OCI-M2 (cell line): ENCODE data around the gene HOXC9.

Source experiments
- DNase-seq: peaks from one replicate; lab custom pipeline; 2025; ENCODE audit not compliant: unreplicated experiment; lab: John Stamatoyannopoulos, UW

Gene HOXC9

GRCh38 chr12:53975479-53976152 lies 24.3 kb upstream of the HOXC9 start:
- no peak for DNase-seq

- DNase-seq, result no peak
Observed at GRCh38 chr12:53976172-53976822, 23.7 kb upstream of the HOXC9 start.

- DNase-seq, result no peak
Observed at GRCh38 chr12:53976823-53977595, 23.0 kb upstream of the HOXC9 start.

- DNase-seq, result no peak
Observed at GRCh38 chr12:53977596-53978445, 22.1 kb upstream of the HOXC9 start.

GRCh38 chr12:53978477-53979356 lies 21.2 kb upstream of the HOXC9 start:
- DNase-seq, result no peak

GRCh38 chr12:53980104-53980801 lies 19.7 kb upstream of the HOXC9 start:
- no peak for DNase-seq

GRCh38 chr12:53980802-53981496 lies 19.0 kb upstream of the HOXC9 start:
- DNase-seq, result no peak

- no peak for DNase-seq
Observed at GRCh38 chr12:53981634-53982565, 18.1 kb upstream of the HOXC9 start.

- DNase-seq, result no peak
Observed at GRCh38 chr12:53982648-53983567, 17.1 kb upstream of the HOXC9 start.

GRCh38 chr12:53983568-53983949 lies 16.4 kb upstream of the HOXC9 start:
- no peak for DNase-seq

GRCh38 chr12:53983950-53984572 lies 15.9 kb upstream of the HOXC9 start:
- no peak for DNase-seq

- DNase-seq, result no peak
Observed at GRCh38 chr12:53984901-53985691, 14.9 kb upstream of the HOXC9 start, which contains the start of gene HOXC10. HOXC10 (plus strand) TSS chr12:53985146; CDS start chr12:53985260, 114 bp downstream.

GRCh38 chr12:53985692-53985993 lies 14.3 kb upstream of the HOXC9 start:
- DNase-seq, result no peak

GRCh38 chr12:53985994-53986685 lies 13.8 kb upstream of the HOXC9 start:
- DNase-seq, result no peak
